ENCODE results near the gene PHF20.
"Not testable (repeated sequence)": the region's sequence is repeated elsewhere in the genome, so short reads cannot be mapped to it uniquely, and the experiment has no call there.

Gene PHF20

DNA sequence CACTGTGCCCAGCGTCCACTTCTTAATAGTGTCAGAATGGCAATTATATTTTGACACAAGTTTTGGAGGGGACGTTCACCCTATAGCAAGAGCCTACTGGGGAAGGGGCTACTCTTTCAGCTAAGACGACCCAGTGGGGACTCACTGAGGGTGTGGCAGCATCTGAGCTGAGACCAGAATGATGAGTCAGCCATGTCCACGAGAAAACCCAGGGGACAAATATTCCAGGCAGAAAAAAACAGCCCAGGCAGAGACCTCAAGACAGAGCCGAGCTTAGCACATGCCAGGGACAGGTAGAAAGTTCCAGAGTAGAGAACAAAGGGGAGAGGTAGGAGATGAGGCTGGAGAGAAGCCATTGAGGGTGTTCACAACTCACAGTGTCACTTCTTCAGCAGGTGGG is 207.7 kb downstream of the PHF20 start:
- DNase-seq, result no peak

DNA sequence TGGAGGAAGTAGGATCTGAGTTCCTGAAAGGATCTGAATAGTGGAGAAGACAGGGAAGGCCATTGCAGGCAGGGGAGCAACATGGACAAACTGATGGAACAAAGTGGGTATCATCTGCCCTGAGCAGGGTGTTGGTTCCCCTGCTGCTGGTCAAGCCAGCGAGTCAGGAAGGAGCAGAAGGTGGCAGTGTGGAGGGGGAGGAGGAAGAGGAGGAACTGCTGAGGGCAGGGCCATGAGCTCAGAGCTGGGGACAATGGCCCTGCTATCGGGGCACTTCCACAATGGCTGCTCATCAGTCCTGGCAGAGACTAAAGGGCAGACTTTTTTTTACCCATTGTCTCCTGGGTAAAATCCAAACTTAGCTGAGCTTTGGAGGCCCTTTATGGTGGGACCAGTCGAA is 210.2 kb downstream of the PHF20 start:
- DNase-seq, result no peak

DNA sequence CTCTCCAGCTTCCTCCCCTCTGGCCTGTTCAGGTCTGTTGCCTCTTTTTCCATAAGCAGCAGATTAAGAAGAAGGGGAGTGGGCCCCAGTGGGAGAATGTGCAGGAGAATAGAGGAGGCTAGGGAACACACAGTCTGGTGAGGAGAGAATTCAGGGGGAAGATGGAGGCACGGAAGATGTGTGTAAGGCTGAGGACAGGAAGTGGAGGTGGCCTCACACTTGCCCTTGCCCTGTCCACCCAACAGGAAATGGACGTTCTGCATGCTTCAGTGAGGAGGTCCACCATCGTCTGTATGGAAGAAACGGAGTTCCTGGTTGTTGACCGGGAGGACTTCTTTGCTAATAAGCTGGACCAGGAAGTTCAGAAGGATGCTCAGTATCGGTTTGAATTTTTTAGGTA is 212.6 kb downstream of the PHF20 start:
- DNase-seq, result no peak

DNA sequence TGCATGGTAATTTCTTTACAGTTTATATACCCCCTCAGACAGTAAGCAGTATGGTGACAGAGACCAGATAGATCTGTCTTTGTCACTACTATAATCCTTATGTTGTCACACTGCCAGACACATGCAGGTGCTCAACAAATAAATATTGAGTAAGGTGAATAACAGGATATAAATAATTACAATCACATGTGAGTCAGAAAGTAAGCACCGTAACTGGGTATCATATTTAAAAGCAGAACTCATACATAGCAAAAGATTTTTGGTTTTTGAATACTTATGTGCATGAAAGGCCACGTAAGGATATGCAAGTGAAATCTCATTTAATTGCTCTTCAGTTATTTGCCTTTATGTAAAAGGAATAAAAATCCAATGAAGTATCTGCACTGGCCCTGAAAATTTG is 214.0 kb downstream of the PHF20 start:
- DNase-seq, result peak in 1 of 3 experiments; percentile 18

DNA sequence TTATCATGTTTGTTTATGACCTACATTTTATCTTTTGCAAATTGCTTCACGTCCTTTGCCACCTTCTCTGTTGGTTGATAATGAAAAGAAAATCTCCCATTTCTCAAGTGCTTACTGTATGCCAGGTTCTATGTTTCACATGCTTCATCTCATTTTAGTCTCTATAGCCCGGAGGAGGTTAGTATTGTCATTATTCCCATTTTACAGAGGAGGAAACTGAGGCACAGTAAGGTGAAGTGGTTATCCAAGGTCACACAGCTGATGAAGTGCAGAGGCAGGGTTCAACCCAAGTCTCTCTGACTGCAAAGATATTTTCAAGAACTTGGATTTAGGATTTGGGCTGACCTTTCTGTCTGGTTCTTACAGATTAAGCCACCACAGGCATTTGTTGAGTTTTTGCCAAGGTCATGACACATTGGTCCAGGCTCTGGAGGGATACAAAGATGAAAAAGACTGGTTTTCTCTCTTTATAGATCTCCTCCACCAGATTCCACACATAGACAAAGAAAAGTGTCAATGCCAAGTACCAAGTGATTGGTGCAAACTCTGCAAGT is 217.2 kb downstream of the PHF20 start:
- DNase-seq, result no peak

DNA sequence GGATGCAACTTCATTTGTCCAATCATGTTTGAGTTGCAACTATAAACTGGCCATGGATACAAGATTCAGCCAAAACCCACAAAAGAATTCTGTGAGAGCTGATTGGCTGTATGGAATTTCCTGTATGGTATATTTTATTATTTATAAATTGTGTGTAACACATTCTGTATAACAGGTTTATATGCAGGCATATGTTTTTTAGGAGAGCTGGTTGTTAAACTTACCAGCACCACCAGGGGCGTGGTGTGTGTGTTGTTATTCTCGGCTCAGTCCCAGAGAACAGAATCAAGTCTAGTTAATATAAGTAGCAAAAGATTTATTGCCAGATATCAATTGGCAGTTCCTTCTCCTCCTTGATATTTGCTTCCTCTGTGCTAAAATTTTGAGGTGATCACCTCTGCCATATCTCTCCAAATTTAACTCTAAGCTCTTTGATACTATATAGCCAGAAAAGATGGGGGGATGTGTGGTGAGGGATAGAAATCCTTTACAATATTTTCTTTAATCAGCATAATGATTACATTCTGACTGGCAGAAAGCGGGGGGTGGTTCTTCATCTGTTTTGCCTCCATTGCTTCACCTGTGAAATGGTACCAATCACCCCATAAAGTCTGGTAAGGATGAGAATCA is 219.4 kb downstream of the PHF20 start:
- DNase-seq, result peak in 1 of 3 experiments; percentile 23

DNA sequence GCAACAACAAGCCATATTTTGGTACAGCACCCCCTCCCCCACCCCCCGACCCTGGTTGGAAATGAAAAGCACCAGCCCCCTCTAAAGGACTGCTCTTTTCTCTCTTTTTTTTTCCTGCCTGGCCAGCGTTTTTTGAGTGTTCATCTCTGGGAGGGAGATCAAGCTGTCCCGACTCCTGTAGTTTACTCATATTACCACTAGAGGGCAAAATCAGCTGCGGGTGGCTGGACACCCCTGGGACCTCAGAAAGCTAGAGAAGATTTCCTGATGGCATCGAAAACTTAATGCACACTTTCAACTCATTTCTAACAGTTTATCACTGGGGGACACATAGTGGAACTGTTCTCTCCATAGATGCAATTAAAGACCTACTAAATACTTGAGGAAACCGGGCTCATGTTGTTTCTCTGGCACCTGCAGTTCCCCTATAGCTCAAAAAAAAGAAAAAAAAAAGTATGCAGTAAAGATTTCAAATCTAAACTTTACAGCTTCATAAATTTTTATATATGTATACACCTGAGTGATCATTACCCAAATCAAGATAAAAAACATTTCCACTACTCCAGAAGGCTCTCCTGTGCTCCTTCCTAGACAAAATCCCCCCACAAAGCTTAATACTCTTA is 221.0 kb downstream of the PHF20 start:
- peak; percentile 51 to 85 (median 63) for DNase-seq

DNA sequence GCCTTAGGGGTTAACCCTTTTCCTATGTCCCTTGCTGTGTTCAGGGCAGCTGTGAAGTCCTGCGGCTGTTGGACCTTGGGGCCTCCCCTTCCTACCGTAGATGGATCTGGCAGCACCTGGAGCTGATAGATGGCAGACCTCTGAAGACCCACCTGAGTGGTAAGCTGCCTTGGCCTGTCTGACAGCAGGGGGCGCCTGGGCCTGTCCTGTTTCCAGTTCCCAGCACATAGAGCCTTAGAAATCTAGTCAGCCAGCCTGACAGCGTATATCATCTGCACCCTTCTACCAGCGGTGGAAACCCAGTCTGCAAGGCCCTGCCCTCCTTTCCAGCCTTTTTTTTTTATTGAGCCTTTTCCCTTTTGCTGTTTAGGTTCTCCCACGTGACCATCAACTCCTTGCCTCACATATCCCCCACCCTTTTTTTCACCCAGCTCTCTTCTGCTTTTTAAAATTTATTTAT is 223.2 kb downstream of the PHF20 start:
- peak; percentile 66 to 90 (median 77) for DNase-seq

DNA sequence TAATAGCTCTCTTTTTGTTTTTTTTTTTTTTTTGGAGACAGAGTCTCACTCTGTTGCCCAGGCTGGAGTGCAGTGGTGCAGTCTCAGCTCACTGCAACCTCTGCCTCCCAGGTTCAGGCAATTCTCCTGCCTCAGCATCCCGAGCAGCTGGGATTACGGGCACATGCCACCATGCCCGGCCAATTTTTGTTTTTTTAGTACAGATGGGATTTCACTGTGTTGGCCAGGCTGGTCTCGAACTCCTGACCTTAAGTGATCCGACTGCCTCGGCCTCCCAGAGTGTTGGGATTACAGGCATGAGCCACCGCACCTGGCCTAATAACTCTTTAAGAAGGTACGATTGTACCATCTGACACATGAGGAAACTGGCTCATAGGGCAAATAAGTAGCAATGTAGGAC is 224.7 kb downstream of the PHF20 start:
- DNase-seq, result not testable (repeated sequence)
